ENCODE data around the gene NUFIP2. TPM values are rescaled to one million over a fixed set of nuclear protein-coding genes. Genes with fewer than 3 reads are reported as not detected.

Gene NUFIP2
- total RNA-seq, 1 donor from 2014 or later, result 56.0 TPM

GRCh38 chr17:29295420-29295819, 1.5 kb upstream of the NUFIP2 start:
- peak overlapping the region; percentile 60 for H3K4me3 Mint-ChIP-seq
- peaks cover 17% of the 10 kb centered on the region for H3K4me1 Mint-ChIP-seq (ENCODE audit: unreplicated experiment)
- peak overlapping the region; percentile 21 for H3K27ac Mint-ChIP-seq

GRCh38 chr17:29294580-29294900, 592 bp upstream of the NUFIP2 start:
- peak overlapping the region; percentile 100 for H3K4me3 Mint-ChIP-seq
- DNase-seq (ENCODE audit: extremely low spot score, unreplicated experiment), result no peak
- H3K27me3 Mint-ChIP-seq, result peaks cover 3% of the 10 kb centered on the region
- peaks cover 6% of the 10 kb centered on the region for H3K36me3 Mint-ChIP-seq
- peak overlapping the region; percentile 100 for H3K27ac Mint-ChIP-seq
- H3K4me1 Mint-ChIP-seq (ENCODE audit: unreplicated experiment), result peaks cover 20% of the 10 kb centered on the region
- TF ChIP-seq CTCF (conservative IDR thresholded peaks at IDR 0.05), result no peak
- H3K9me3 Mint-ChIP-seq, result no peaks in the 10 kb centered on the region

More at GRCh38 chr17:29295420-29295819, 1.5 kb upstream of the NUFIP2 start:
- Mint-ChIP-seq H3K36me3 (peaks cover 4% of the 10 kb centered on the region), H3K27me3 (peaks cover 3% of the 10 kb centered on the region), H3K9me3 (no peaks in the 10 kb centered on the region)
- no peak for TF ChIP-seq CTCF (conservative IDR thresholded peaks at IDR 0.05)
- DNase-seq (ENCODE audit: extremely low spot score, unreplicated experiment), result no peak

GRCh38 chr17:29292992-29293889, 707 bp downstream of the NUFIP2 start:
- no peak for TF ChIP-seq CTCF (conservative IDR thresholded peaks at IDR 0.05)
- H3K36me3 Mint-ChIP-seq, result peaks cover 12% of the 10 kb centered on the region
- H3K4me3 Mint-ChIP-seq, result peak overlapping the region; percentile 100

GRCh38 chr17:29292071-29292991, 1.6 kb downstream of the NUFIP2 start:
- peaks cover 27% of the 10 kb centered on the region for H3K4me1 Mint-ChIP-seq (ENCODE audit: unreplicated experiment)
- no peak for DNase-seq (ENCODE audit: extremely low spot score, unreplicated experiment)
- peak overlapping the region; percentile 100 for H3K4me3 Mint-ChIP-seq
- H3K9me3 Mint-ChIP-seq, result no peaks in the 10 kb centered on the region
- peak overlapping the region; percentile 100 for H3K27ac Mint-ChIP-seq
- peaks cover 17% of the 10 kb centered on the region for H3K36me3 Mint-ChIP-seq
- no peak for TF ChIP-seq CTCF (conservative IDR thresholded peaks at IDR 0.05)
- H3K27me3 Mint-ChIP-seq, result peaks cover 3% of the 10 kb centered on the region

More at GRCh38 chr17:29292992-29293889, 707 bp downstream of the NUFIP2 start:
- Mint-ChIP-seq H3K27me3 (peaks cover 3% of the 10 kb centered on the region), H3K4me1 (ENCODE audit: unreplicated experiment) (peaks cover 27% of the 10 kb centered on the region), H3K27ac (peak overlapping the region; percentile 100), H3K9me3 (no peaks in the 10 kb centered on the region)
- peak; percentile 80 for DNase-seq (ENCODE audit: extremely low spot score, unreplicated experiment)

GRCh38 chr17:29291163-29291752, 2.7 kb downstream of the NUFIP2 start:
- Mint-ChIP-seq H3K27ac (peak overlapping the region; percentile 93), H3K4me1 (ENCODE audit: unreplicated experiment) (peaks cover 27% of the 10 kb centered on the region), H3K27me3 (peaks cover 3% of the 10 kb centered on the region), H3K36me3 (peaks cover 27% of the 10 kb centered on the region), H3K9me3 (no peaks in the 10 kb centered on the region), H3K4me3 (peak overlapping the region; percentile 93)
- peak; percentile 86 for TF ChIP-seq CTCF (conservative IDR thresholded peaks at IDR 0.05)
- no peak for DNase-seq (ENCODE audit: extremely low spot score, unreplicated experiment)
